GM21576 (cell line): Measurements from ENCODE around the gene TRAPPC8.
"Not testable (repeated sequence)": the region's sequence is repeated elsewhere in the genome, so short reads cannot be mapped to it uniquely, and the experiment has no call there.

Experiments
- ATAC-seq: cut with Tn5 transposase; IDR thresholded peaks from one replicate; pipeline ENCODE4 v1.9.1; 2021; ENCODE audit warnings: mild to moderate bottlenecking, moderate library complexity; ENCODE audit not compliant: unreplicated experiment

The TRAPPC8 gene

DNA sequence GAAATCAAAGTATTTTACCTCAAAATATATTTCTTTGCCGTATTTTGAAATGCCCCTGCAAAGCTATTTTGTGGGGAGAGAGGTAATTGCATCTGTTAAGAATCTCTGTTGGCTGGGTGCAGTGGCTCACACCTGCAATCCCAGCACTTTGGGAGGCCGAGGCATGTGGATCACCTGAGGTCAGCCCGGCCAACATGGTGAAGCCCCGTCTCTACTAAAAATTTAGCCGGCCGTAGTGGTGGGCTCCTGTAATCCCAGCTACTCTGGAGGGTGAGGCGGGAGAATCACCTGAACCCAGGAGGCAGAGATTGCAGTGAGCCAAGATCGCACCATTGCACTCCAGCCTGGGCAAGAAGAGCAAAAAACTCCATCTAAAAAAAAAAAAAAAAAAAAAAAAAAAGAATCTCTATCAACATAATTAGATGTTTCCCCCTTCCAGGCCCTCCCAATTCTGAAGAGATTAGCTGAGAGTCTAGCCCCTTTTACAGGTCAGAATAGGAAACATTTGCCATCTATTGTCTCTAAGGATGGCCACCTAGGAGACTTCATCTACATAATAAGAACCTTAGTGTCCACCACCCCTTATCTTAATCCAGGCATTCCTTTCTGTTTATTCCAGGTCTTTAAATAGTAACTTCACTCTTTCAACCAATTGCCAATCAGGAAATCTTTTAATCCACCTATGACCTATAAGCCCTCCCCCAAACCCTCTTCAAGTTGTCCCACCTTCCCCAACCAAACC lies 3.5 kb upstream of the TRAPPC8 start:
- ATAC-seq, result no peak

DNA sequence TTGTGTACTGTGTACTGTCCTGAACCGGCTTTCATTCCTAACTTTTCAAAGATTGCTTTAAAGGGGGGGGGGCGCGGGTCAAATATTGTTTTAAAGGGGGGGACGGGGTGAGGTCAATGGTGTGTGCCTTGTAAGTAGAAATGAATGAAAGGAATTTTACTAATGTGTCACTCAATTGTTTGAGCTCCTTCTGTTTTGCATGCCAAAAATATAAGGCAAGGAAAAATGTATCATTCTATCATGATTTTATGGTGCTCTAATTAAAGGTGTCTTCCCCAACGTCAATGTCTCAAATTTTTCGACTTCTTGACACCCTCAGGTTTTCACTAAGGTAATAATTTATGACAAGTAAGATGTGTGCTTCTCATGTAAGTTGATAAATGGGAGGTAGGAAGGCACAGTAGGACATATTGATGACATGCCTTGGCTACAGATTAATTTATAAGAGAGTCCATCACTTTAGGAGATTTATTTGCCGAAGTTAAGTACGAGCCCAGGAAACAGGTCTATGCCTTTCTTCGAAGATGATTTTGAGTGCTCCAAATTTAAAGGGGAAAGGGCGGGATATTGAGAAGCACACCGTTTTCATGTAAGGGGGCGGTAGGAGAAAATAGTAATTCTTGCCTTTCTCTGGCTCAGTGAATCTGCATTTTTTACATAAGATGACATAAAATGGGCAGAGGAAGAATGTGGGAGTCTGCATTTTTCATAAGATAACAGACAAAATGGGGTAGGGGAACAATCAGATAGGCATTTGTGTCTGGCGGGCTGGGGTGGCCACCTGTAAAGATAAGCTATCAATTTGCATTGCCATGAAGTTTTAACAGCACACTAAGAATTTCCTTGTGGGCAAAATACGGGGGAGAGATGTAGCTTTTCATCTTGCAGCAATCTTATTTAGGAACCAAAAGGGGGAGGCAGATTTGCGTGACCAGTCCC lies 1.2 kb upstream of the TRAPPC8 start:
- ATAC-seq, result no peak

DNA sequence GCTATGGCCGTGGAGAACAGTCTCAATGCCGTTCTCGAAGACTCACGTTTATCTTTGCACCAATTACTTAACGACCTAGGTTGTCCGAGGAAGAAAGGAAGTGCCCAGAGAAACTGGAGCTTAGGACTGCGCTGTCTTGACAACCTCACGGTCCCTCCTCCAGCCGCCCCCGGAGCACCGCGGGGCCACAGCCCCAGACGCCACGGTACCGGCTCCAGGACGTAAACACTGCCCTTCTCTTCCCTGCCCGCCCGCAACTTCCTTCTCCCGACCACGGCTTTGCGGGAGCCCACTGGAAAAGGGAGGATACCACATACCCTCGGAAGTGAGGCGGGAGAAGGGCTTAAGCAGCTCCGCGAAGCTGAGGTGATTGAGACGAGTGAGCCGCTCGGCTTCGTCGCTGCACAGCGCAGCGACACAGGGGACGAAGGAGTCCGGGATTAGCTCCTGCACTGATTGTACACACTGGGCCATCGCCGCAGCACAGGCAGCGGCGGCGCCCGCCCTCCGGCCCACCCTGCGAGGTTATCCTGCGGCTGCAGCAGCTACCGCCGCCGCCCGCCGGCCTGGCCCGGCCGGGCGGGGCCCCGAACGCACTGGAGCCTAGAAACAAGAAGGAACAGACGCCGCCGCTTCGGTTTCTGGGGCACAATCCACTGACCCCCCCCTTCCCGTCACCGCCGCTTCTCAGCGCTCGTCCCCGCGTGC lies 483 bp downstream of the TRAPPC8 start:
- ATAC-seq, result peak; percentile 25

DNA sequence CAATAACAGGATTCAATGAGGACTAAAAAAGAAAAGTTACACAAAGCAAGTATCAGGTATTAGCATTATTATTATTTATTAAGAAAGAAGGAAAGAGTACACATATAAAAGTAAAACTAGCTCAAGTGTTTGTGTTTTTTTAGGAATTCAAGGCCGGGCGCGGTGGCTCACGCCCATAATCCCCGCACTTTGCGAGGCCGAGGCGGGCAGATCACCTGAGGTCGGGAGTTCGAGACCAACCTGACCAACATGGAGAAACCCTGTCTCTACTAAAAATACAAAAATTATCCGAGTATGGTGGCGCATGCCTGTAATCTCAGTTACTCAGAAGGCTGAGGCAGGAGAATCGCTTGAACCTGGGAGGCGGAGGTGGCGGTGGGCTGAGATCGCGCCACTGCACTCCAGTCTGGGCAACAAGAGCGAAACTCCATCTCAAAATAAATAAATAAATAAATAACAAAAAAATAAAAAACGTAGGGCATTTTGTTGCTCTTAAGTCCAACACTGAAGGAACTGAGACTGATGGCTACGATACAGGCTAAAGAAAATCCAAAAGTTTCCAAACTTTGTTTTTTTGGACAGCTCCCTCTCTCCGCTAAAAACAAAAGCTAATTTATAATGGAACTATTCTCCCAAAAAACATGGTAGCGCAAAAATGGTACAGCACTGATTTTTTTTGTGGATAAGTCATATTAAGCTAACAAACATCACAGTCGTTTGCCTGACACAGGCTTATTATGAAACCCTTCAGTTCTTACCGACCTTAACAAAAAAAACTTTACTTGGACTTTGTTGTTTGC lies 1.7 kb downstream of the TRAPPC8 start:
- no peak for ATAC-seq

DNA sequence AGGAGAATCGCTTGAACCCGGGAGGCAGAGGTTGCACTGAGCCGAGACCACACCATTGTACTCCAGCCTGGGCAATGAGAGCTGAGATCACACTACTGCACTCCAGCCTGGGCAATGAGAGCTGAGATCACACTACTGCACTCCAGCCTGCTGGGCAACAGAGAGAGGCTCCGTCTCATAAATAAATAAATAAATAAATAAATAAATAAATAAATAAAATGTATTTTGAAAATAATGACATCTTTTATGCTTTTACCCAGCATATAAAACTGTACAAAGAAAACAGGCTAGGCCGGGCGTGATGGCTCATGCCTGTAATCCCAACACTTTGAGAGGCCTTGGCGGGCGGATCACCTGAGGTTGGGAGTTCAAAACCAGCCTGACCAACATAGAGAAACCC lies 8.2 kb downstream of the TRAPPC8 start:
- ATAC-seq, result not testable (repeated sequence)

DNA sequence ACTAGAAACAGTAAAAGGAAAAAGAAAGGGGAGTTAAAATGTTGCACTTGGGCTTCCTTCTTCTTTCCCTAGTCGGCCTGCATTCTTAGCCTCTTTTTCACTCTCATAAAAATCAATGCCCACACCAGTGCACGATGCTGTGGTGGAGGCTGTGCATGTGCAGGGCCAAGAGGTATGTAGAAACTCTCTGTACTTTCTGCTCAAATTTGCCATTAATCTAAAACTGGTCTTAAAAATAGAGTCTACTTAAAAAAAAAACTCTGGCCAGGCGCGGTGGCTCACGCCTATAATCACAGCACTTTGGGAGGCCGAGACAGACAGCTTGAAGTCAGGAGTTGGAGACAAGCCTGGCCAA lies 11.1 kb downstream of the TRAPPC8 start:
- no peak for ATAC-seq

DNA sequence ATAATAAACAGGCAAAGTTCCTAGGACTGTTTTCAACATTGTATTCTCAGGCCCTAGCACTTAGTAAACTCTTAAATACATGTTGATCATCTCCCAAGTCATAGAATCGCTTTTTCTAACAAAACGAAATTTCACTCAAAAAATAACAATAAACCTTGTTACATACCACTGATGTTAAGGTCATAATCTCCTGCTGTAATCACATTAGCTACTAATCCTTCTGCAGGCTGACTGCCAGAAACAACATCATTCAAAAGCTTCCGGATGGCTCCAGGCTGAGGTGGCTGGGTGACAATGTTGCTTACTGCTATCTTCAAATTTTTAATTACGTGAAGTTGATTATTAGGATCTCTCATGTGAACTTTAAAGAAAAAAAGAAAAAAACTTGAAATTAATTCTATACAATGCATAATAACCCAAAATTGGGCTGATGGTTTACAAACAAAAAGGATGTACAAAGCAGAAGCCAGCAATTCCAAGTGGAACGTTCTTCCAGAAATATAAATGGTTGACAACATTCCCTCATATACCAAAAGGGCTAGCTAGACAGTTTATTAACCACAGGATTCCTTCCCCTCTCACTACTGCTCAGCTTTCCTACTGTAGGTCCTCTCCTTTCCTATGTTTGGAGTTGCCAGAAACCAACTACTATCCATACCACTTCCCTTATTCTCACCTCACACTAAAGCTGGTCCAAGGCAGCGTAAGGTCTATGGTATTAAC lies 11.6 kb downstream of the TRAPPC8 start:
- no peak for ATAC-seq

DNA sequence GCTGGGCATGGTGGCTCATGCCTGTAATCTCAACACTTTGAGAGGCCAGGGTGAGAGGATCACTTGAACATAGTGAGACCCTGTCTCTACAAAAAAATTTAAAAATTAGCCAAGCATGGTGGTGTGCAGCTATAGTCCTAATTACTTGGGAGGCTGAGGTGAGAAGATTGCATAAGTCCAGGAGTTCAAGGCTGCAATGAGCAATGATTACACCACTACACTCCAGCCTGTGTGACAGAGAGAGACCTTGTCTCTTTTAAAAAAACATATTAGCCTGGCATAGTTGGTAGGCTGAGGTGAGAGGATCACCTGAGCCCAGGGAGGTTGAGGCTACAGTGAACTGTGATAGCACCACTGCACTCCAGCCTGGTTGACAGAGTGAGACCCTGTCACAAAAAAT lies 13.7 kb downstream of the TRAPPC8 start:
- no peak for ATAC-seq

DNA sequence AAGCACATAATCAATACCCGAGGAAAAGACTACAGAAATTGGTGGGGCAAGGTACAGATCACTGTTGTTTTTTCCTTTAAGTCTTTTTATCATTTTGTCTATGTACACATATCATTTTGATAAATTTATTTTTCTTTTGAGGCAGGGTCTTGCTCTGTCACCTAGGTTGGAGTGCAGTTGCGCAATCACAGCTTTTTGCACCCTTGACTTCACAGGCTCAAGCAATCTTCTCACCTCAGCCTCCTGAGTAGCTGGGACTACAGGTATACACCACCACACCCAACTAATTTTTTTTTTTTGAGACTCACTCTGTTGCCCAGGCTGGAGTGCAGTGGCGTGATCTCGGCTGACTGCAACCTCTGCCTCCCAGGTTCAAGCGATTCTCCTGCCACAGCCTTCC lies 15.9 kb downstream of the TRAPPC8 start:
- ATAC-seq, result not testable (repeated sequence)

DNA sequence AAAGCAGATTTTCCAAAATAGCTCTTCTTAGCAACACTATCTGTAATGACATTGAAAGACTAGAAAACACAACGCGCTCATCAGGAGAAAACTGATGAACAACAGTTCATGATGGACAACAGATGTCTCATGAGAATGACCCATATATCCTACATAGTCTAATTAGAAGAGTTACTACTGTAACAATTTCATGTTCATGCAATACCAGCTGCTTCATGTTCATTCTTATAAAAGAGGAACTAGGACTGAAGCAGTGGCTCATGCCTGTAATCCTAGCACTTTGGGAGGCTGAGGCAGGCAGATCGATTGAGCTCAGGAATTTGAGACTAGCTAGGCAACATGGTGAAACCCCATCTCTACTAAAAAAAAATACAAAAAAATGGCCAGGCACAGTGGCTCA lies 22.7 kb downstream of the TRAPPC8 start:
- no peak for ATAC-seq

DNA sequence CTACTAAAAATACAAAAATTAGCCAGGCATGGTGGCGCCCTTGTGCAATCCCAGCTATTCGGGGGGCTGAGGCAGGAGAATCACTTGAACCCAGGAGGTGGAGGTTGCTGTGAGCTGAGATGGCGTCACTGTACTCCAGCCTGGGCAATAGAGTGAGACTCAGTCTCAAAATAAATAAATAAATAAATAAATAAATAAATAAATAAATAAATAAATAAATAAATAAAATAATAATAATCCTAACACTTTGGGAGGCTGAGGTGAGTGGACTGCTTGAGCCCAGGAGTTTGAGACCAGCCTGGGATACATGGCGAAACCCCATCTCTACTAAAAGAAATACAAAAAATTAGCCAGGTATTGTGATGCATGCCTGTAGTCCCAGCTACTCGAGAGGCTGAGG lies 23.6 kb downstream of the TRAPPC8 start:
- not testable (repeated sequence) for ATAC-seq

DNA sequence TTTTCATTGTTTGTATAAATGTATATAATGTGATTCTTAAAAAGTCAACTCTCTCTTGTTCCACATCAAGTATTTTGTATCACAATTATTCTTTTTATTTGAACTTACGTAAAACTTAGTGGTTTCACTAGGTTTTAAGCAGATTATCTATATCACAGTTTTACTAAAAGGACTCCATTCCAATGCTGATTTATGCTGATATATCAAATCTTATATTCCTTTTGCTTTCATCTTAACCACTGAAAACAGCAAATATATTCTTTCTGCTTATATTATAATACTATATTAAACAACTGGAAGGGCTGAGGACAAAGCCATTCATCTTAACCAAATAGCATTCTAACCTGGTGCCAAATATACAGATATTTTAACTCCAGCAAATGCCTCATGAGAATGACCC lies 24.2 kb downstream of the TRAPPC8 start:
- no peak for ATAC-seq

DNA sequence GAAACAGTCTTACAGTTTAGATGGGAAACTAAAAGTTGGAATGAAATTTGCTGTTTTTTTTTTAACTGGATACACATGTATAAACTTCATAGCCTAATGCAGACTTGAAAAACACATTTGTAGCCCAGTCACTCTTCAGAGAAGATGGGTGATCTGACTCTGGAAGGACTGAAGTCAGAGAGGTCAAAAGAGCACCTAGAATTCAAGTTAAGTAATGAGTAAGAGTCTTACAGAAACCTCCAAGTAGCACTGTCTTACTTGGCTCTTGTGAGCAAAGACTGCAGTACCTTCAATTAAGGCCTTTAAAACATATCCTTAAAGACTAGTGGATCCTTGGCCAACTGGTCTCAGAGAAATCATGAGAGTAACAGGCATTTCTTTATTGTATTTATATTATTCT lies 41.9 kb downstream of the TRAPPC8 start:
- no peak for ATAC-seq

DNA sequence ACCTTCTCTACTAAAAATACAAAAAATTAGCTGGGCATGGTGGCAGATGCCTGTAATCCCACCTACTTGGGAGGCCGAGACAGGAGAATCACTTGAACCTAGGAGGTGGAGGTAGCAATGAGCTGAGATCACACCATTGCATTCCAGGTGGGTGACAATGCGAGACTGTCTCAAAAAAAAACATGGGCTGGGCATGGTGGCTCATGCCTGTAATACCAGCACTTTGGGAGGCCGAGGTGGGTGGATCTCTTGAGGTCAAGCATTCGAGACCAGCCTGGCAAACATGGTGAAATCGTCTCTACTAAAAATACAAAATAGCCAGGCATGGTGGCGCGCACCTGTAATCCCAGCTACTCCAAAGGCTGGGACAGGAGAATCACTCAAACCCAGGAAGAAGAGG lies 43.2 kb downstream of the TRAPPC8 start:
- not testable (repeated sequence) for ATAC-seq

DNA sequence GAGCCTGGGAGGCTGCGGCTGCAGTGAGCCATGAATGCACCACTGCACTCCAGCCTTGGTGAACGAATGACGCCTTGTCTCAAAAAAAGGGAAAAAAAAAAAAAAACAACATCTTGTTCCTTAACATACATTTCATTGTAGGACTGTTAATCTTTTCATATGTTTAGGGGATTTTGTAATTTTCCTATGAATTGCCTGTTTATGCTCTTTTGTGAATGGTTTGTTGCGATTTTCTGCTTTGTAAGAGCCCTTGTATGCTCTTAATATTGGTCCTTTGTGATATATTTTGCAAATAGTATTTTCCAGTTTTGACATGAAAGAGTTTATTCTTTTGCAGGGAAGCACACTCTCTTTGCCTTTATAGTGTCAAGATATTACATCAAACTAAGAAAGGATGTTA lies 50.0 kb downstream of the TRAPPC8 start:
- no peak for ATAC-seq

DNA sequence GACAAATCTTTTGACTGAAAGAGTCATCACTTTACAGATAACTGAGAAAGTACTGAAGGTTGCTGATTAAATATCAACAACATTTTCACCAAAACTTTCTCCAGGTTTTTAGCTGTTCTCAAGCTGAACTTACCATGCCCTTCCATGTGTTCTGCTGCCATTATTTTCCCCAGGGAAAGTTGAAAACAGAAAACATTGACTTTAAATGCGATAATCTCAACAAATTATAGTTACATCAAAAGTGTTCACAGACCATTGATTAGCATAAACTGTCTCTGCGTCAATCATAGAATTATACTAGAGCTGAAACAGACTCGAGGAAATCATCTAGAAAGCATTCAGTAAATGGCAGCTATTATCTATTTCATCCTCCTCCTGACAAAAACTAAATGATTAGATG lies 51.4 kb downstream of the TRAPPC8 start:
- no peak for ATAC-seq

DNA sequence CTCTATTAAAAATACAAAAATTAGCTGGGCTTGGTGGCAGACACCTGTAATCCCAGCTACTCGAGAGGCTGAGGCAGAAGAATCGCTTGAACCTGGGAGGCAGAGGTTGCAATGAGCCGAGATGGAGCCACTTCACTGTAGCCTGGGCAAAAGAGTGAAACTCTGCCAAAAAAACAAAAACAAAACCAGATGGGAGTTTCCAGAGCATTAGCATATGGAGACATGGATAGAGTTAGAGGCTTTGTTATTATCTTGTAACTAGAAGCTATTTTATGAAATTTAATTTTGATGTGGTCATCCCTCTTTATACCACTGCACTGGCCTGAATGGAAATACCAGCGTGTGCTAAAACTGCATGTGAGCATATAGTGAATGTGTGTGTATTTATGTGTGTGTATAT lies 58.9 kb downstream of the TRAPPC8 start:
- no peak for ATAC-seq

DNA sequence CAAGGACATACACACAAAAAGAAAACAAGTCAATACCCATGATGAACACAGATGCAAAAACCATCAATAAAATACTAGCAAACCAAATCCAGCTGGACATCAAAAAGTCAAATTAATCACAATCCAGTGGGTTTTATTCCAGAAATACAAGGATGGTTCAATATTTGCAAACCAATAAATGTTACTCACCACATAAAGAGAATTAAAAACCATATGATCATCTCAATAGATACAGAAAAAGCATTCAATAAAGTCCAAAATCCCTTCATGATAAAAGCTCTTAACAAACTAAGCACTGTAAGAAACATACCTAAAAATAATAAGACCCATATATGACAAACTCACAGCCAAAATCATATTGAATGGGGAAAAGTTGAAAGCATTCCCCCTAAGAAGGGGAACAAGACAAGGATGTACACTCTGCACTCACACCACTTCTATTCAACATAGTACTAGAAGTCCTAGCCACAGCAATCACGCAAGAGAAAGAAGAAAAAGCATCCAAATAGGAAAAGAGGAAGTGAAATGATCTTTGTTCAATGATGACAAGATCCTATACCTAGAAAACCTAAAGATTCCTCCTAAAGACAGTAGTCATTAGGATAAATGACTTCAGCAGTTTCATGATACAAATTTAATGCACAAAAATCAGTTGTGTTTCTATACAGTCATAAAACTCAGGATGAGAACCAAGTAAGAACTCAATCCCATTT lies 62.6 kb downstream of the TRAPPC8 start:
- no peak for ATAC-seq

DNA sequence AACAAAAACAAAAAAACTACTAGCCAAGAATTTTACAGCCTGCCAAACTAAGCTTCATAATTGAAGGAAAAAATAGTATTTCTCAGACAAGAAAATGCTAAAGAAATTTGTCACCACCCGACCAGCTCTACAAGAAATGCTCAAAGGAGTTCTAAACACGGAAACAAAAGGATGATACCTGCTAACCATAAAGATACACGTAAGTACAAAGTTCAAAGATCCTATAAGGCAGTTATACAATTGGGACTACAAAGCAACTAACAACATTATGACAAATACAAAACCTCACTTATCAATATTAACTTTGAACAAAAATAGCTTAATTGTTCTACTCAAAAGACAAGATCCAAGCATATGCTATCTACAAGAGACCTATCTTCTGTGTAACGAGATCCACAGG lies 64.6 kb downstream of the TRAPPC8 start:
- ATAC-seq, result no peak

DNA sequence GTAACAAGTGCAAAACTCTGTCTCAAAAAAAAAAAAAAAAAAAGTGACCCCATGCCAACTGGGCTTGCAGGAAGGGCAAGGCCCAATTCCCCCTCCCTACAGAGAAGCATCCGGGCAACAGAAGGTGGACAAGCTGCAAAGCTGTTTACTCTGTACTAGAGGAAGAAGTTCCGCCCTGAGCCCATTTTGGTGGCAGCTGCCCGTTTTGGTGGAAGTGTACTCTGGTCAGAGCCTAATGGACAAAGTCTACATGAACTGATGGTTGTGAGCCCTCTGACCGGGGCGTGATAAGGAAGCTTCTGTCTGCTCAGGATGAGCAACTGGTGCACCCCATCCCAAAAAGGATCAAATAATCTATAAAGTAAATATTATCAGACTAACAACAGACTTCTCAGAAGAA lies 65.0 kb downstream of the TRAPPC8 start:
- no peak for ATAC-seq
